ENCODE results near the gene ZSWIM7.
"Not testable (repeated sequence)": the region's sequence is repeated elsewhere in the genome, so short reads cannot be mapped to it uniquely, and the experiment has no call there.

Gene ZSWIM7

GRCh38 chr17:15955793-15956541, 43.5 kb downstream of the ZSWIM7 start:
- no peak for DNase-seq

GRCh38 chr17:15954222-15954621, 45.3 kb downstream of the ZSWIM7 start:
- no peak for DNase-seq

- DNase-seq: no peak
Observed at GRCh38 chr17:15952916-15953790, 46.4 kb downstream of the ZSWIM7 start.

- no peak for DNase-seq
Observed at GRCh38 chr17:15952048-15952532, 47.4 kb downstream of the ZSWIM7 start.

DNA sequence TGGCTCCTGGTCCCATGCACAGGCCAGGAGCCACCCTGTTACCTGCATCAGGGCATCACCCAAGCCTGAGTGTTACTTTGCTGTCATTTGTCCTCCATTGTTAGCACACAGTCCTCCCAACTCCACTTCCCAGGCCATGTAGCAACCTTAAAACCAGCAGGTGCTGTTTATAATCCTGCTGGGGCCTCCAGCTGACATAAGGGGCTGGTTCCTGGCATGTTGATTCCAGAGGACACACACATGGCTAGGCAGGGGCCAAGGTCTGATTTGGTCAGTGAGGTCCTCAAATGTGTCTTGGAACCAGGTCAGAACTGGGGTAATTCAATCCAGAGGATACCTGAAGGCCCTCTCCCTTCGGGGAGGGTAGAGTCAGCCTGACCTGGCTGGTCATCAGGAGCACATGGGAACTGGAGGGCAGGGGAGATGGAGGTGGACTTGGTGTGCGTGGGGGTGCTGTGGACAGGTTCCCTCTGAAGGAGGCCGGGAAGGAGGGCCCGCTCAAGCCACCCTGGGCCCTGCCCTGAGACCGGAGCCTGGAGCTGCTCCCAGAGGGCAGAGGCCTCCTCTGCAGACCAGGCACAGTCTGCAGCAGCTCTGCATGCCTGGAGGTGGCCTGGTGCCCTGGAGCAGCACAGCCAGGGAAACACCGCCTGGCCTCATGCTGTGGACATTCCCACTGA, 48.0 kb downstream of the ZSWIM7 start:
- DNase-seq: no peak

- DNase-seq: no peak
Observed at GRCh38 chr17:15947976-15948752, 51.3 kb downstream of the ZSWIM7 start.

DNA sequence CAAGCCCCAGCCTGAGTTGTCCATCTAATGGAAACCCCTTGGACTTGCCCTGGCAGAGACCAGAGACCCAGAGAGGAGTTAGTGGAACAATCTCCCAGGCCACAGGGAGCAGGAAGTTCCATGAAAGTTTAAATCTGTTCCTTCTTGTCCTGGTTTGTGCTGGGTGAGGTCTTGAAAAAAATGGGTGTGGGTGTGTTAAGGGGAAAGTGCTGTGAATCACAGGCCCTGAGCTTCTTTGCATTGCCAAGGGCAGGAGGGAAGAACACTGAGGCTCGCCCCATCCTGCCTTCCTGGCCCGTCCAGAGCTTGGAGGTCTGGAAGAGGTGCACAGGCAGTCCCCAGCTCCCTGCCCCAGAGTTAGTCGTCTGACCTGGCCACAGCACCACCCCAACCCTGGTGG, 52.2 kb downstream of the ZSWIM7 start:
- DNase-seq: no peak

DNA sequence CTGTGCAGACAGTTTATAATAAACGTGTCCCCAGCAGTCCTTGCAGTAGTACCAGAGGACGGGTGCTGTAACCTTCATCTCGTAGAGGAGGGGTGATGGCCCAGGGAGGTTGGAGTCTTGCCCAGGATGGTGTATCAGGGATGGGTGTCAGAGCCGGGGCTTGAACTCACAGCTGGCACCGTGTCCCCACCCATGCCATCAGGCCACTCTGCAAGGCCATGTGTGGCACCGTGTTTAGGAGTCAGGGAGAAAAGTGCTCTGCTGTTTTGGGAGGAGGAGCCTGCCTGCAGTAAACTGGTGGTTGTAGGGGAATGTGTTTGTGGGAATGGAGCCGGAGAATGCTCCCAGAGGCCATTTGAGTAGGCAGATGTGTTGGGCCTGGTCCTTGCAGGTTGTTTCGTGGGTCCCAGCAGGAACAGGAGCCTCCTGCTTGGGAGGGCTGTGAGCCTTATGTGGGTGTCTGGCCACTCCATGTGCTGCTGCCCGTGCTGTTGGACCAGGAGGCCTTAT, 52.8 kb downstream of the ZSWIM7 start:
- DNase-seq: no peak

- peak; percentile 42 for DNase-seq
Observed at GRCh38 chr17:15945527-15946191, 53.8 kb downstream of the ZSWIM7 start.

DNA sequence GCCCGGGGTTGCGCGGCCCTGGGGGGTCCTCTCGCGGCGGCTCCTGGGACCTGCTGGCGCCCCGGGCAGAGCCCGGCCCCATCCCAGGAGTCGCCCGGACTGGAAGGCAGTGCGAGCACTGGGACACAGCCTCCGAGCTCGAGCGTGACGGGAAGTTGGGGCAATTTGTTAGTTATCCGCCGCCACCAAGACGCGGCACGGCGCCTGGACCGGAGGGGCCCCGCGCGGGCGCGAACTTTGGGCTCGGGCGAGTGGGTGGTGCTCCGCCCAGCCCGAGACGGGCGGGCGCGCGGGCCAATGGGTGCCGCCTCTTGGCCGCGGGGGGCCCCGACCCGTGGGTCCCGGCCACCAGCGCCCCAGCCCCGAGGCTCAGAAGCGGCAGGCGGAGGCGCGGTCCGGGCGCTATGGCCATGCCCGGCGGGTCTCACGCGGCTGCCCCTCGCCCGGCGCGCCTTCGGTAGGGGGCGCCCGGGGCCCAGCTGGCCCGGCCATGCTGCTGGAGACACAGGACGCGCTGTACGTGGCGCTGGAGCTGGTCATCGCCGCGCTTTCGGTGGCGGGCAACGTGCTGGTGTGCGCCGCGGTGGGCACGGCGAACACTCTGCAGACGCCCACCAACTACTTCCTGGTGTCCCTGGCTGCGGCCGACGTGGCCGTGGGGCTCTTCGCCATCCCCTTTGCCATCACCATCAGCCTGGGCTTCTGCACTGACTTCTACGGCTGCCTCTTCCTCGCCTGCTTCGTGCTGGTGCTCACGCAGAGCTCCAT, 54.6 kb downstream of the ZSWIM7 start, which contains the start of gene ADORA2B:
ADORA2B (plus strand) TSS at position 372 of the 768 bp plus-strand sequence; CDS start at position 491, 119 bp downstream.
- peak; percentile 66 for DNase-seq

GRCh38 chr17:15943971-15944758, 55.3 kb downstream of the ZSWIM7 start:
- no peak for DNase-seq

- DNase-seq: no peak
Observed at GRCh38 chr17:15942207-15942833, 57.2 kb downstream of the ZSWIM7 start.

- no peak for DNase-seq
Observed at GRCh38 chr17:15941781-15942180, 57.7 kb downstream of the ZSWIM7 start.

GRCh38 chr17:15936481-15936880, 63.0 kb downstream of the ZSWIM7 start:
- DNase-seq: not testable (repeated sequence)

DNA sequence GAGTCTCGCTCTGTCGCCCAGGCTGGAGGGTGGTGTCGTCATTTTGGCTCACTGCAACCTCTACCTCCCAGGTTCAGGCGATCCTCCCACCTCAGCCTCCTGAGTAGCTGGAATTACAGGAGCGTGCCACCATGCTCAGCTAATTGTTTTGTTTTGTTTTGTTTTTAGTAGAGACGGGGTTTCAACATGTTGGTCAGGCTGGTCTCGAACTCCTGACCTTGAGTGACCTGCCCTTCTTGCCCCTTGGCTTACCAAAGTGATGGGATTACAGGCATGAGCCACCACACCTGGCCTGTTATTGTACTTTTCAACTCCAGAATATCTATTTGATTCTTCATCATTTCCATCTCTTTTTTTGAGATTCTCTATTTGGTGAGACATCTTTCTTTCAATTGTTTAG, 63.6 kb downstream of the ZSWIM7 start:
- no peak for DNase-seq

- DNase-seq: no peak
Observed at GRCh38 chr17:15934866-15935265, 64.6 kb downstream of the ZSWIM7 start.

GRCh38 chr17:15931394-15931793, 68.1 kb downstream of the ZSWIM7 start:
- no peak for DNase-seq

DNA sequence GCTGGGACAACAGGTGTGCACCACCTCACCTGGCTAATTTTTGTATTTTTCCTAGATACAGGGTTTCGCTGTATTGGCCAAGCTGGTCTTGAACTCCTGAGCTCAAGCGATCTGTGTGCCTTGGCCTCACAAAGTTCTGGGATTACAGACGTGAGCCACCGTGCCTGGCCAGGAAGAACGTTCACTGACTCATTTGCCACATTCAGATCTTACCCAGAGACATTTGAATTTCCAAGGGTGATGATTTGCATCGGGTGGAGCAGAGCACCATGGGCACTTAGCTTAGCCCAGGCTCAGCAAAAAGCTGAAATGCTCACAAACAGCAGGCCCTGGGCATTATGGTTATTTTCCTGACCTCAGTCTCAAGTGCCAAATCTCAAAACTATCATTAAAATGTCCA, 69.1 kb downstream of the ZSWIM7 start:
- DNase-seq: no peak

DNA sequence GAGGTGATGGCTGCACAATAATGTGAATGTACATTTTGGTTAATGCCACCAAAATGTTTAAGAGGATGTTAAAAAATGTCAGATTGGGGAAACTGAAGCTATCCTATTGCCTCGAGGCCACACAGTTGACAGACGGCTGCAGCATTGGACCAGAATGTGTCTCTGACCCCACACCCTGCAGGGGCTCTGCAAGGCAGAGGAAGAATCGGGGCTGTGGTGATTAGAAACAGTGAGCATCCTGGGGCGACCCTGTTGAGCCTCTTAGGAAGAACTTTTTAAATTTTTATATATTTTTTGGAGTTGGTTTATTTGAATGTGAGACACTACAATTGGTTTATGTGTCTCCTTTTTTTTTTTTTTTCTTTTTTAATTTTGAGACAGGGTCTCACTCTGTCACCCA, 69.6 kb downstream of the ZSWIM7 start:
- no peak for DNase-seq

Data from activated CD4-positive, alpha-beta T cell treated with anti-CD3 and anti-CD28 coated beads for 48 hours (primary cell).